ENCODE results near the gene AIFM1. TPM values are rescaled to one million over a fixed set of nuclear protein-coding genes. Genes with fewer than 3 reads are reported as not detected.

AIFM1 gene
- total and polyA plus RNA-seq, 4 donors = 33.1 to 79.0 (median 66.4) TPM

GRCh38 chrX:130174045-130174704, 8.5 kb upstream of the AIFM1 start:
- H3K36me3 ChIP-seq (ENCODE audit: control insufficient read depth in 4 of 4, insufficient read depth in 3 of 4, low read depth in 1 of 4, low read length in 3 of 4) = no peaks in the 10 kb centered on the region
- no peaks in the 10 kb centered on the region for H3K27me3 ChIP-seq (ENCODE audit: control insufficient read depth in 4 of 4, insufficient read depth in 4 of 4, low read length in 3 of 4)
- H3K4me1 ChIP-seq (ENCODE audit: control insufficient read depth in 4 of 4, insufficient read depth in 4 of 4, low read length in 3 of 4) = peaks cover 0 to 16% (median 4%) of the 10 kb centered on the region in 4 donors
- H3K27ac ChIP-seq (ENCODE audit: low read depth in 1 of 2, low read length in 2 of 2) = peak overlapping the region; percentile 25 to 56
- peak in 1 of 2 donors; percentile 9 for TF ChIP-seq JUND (IDR thresholded peaks at IDR 0.05)
- no peak for TF ChIP-seq REST (IDR thresholded peaks at IDR 0.05)
- no peak overlapping the region for H3K4me3 ChIP-seq (ENCODE audit: low read depth in 1 of 3, low read length in 3 of 3)
- no peak overlapping the region for H3K9ac ChIP-seq (ENCODE audit: low read depth in 1 of 2, low read length in 2 of 2)
- WGBS = 50% methylated on average over 10 of the region's 10 CpGs
- no peak for DNase-seq (ENCODE audit: low spot score)
- no peaks in the 10 kb centered on the region for H3K9me3 ChIP-seq (ENCODE audit: control insufficient read depth in 4 of 4, low read length in 3 of 4)

GRCh38 chrX:130173190-130173895, 7.7 kb upstream of the AIFM1 start:
- WGBS = 59% methylated on average over 7 of the region's 7 CpGs
- Histone ChIP-seq H3K9me3 (ENCODE audit: control insufficient read depth in 4 of 4, low read length in 3 of 4) (no peaks in the 10 kb centered on the region), H3K4me3 (ENCODE audit: low read depth in 1 of 3, low read length in 3 of 3) (no peak overlapping the region), H3K27ac (ENCODE audit: low read depth in 1 of 2, low read length in 2 of 2) (peak overlapping the region; percentile 37 to 49), H3K36me3 (ENCODE audit: control insufficient read depth in 4 of 4, insufficient read depth in 3 of 4, low read depth in 1 of 4, low read length in 3 of 4) (no peaks in the 10 kb centered on the region), H3K4me1 (ENCODE audit: control insufficient read depth in 4 of 4, insufficient read depth in 4 of 4, low read length in 3 of 4) (peaks cover 0 to 16% (median 4%) of the 10 kb centered on the region in 4 donors), H3K27me3 (ENCODE audit: control insufficient read depth in 4 of 4, insufficient read depth in 4 of 4, low read length in 3 of 4) (no peaks in the 10 kb centered on the region), H3K9ac (ENCODE audit: low read depth in 1 of 2, low read length in 2 of 2) (no peak overlapping the region)
- no peak for DNase-seq (ENCODE audit: low spot score)
- TF ChIP-seq JUND (IDR thresholded peaks at IDR 0.05) (no peak), HNF4G (IDR thresholded peaks at IDR 0.05) (no peak), NR2F2 (IDR thresholded peaks at IDR 0.05) (peak; percentile 70)

- H3K9me3 ChIP-seq (ENCODE audit: control insufficient read depth in 4 of 4, low read length in 3 of 4) = no peaks in the 10 kb centered on the region
- H3K4me3 ChIP-seq (ENCODE audit: low read depth in 1 of 3, low read length in 3 of 3) = peak overlapping the region in 2 of 3 donors; percentile 49
- no peak overlapping the region for H3K9ac ChIP-seq (ENCODE audit: low read depth in 1 of 2, low read length in 2 of 2)
- H3K27ac ChIP-seq (ENCODE audit: low read depth in 1 of 2, low read length in 2 of 2) = peak overlapping the region in 1 of 2 donors; percentile 42
- DNase-seq (ENCODE audit: low spot score) = no peak
- WGBS = 12% methylated on average over 34 of the region's 34 CpGs
- H3K36me3 ChIP-seq (ENCODE audit: control insufficient read depth in 4 of 4, insufficient read depth in 3 of 4, low read depth in 1 of 4, low read length in 3 of 4) = no peaks in the 10 kb centered on the region
- H3K4me1 ChIP-seq (ENCODE audit: control insufficient read depth in 4 of 4, insufficient read depth in 4 of 4, low read length in 3 of 4) = peaks cover 0 to 16% (median 4%) of the 10 kb centered on the region in 4 donors
- H3K27me3 ChIP-seq (ENCODE audit: control insufficient read depth in 4 of 4, insufficient read depth in 4 of 4, low read length in 3 of 4) = no peaks in the 10 kb centered on the region
- no peak for TF ChIP-seq HNF4A (conservative IDR thresholded peaks at IDR 0.05)
- TF ChIP-seq JUND (IDR thresholded peaks at IDR 0.05) = no peak
- no peak for TF ChIP-seq ZBTB33 (IDR thresholded peaks at IDR 0.05)
- no peak for TF ChIP-seq REST (IDR thresholded peaks at IDR 0.05)
- no peak for TF ChIP-seq MAX (IDR thresholded peaks at IDR 0.05)
- TF ChIP-seq RXRA (IDR thresholded peaks at IDR 0.05) = no peak
- no peak for TF ChIP-seq TAF1 (conservative IDR thresholded peaks at IDR 0.05)
- TF ChIP-seq HNF4G (IDR thresholded peaks at IDR 0.05) = no peak
- TF ChIP-seq NR2F2 (IDR thresholded peaks at IDR 0.05) = no peak
- TF ChIP-seq GABPA (IDR thresholded peaks at IDR 0.05 in 1 of 2, conservative IDR thresholded peaks at IDR 0.05 in 1 of 2) = no peak
- TF ChIP-seq EGR1 (IDR thresholded peaks at IDR 0.05; ENCODE audit: low read depth in 2 of 2) = no peak
- no peak for TF ChIP-seq CTCF (IDR thresholded peaks at IDR 0.05; ENCODE audit: low read depth, low read length, missing input control)
Observed at GRCh38 chrX:130172127-130172845, 6.6 kb upstream of the AIFM1 start.

Measured in liver (tissue), 9 donors.